CD8-positive, alpha-beta memory T cell (primary cell): ENCODE results near the gene SNORC. TPM values are rescaled to one million over a fixed set of nuclear protein-coding genes. Genes with fewer than 3 reads are reported as not detected.

Experiments used
- CTCF ChIA-PET: fragments of 350-600 bp; sonication (Branson Sonifier 250); formaldehyde crosslinking; loops from one replicate; lab custom pipeline; 2021; ENCODE audit warnings: antibody characterized with exemption; lab: Charles Lee
- POLR2A ChIA-PET: fragments of 350-600 bp; sonication (Branson Sonifier 250); formaldehyde crosslinking; loops from one replicate; lab custom pipeline; 2021; ENCODE audit warnings: antibody characterized with exemption; lab: Charles Lee
- DNase-seq, 5 donors: peaks; one replicate each; pipeline versions ENCODE4 v3.0.0 to v3.0.0-alpha.2; 2020 to 2022; ENCODE audit warnings: mixed read lengths in 1 of 5
- H3K27ac ChIP-seq: one replicate; pipeline ENCODE4 v1.7.0; 2013; ENCODE audit warnings: low read depth, mild to moderate bottlenecking, low read length, moderate library complexity
- H3K27me3 ChIP-seq: 2 replicates; pipeline ENCODE4 v1.7.0; 2013; ENCODE audit warnings: low read length, mild to moderate bottlenecking; ENCODE audit not compliant: insufficient read depth, poor library complexity, severe bottlenecking
- H3K36me3 ChIP-seq: 2 replicates; pipeline ENCODE4 v1.7.0; 2013; ENCODE audit warnings: mild to moderate bottlenecking, low read length, moderate library complexity; ENCODE audit not compliant: insufficient read depth
- H3K4me1 ChIP-seq: 2 replicates; pipeline ENCODE4 v1.7.0; 2013; ENCODE audit warnings: mild to moderate bottlenecking, low read length, moderate library complexity; ENCODE audit not compliant: insufficient read depth
- H3K4me3 ChIP-seq: 2 replicates; pipeline ENCODE4 v1.7.0; 2013; ENCODE audit warnings: mild to moderate bottlenecking, low read length
- H3K9me3 ChIP-seq: 2 replicates; pipeline ENCODE4 v1.7.0; 2013; ENCODE audit warnings: mild to moderate bottlenecking, low read length
- H3K27ac Mint-ChIP-seq, 8 donors: one replicate each; pipeline ENCODE4 v1.8.0; 2020 to 2021; ENCODE audit warnings: mixed read lengths in 8 of 8, mild to moderate bottlenecking in 6 of 8, inconsistent platforms in 3 of 8, moderate library complexity in 3 of 8
- H3K27me3 Mint-ChIP-seq, 2 donors: one replicate each; pipeline ENCODE4 v1.8.0; 2020 to 2021; ENCODE audit warnings: mixed read lengths in 2 of 2, mild to moderate bottlenecking in 1 of 2, moderate library complexity in 1 of 2
- H3K36me3 Mint-ChIP-seq, 3 donors: one replicate each; pipeline ENCODE4 v1.8.0; 2020 to 2021; ENCODE audit warnings: mixed read lengths in 3 of 3, inconsistent platforms in 1 of 3, mild to moderate bottlenecking in 1 of 3
- H3K4me1 Mint-ChIP-seq, 3 donors: one replicate each; pipeline ENCODE4 v1.8.0; 2020 to 2021; ENCODE audit warnings: mixed read lengths in 3 of 3, inconsistent platforms in 1 of 3, mild to moderate bottlenecking in 1 of 3
- H3K4me3 Mint-ChIP-seq, 7 donors: one replicate each; pipeline ENCODE4 v1.8.0; 2020 to 2021; ENCODE audit warnings: mixed read lengths in 7 of 7, mild to moderate bottlenecking in 6 of 7, moderate library complexity in 4 of 7, inconsistent platforms in 2 of 7
- H3K9me3 Mint-ChIP-seq, 5 donors: one replicate each; pipeline ENCODE4 v1.8.0; 2020 to 2022; ENCODE audit warnings: mixed read lengths in 5 of 5, mild to moderate bottlenecking in 3 of 5, moderate library complexity in 2 of 5, inconsistent platforms in 1 of 5
- polyA plus RNA-seq: library from polyadenylated mRNA; unstranded; fragments of 300-500 nt; fragmentation: Illumina TruSeq; gene quantifications from one replicate; pipeline ENCODE4 v1.2.3, GENCODE V29; 2021
- total RNA-seq, 2 experiments: library from RNA; stranded (reverse); gene quantifications; one replicate each; pipeline ENCODE4 v1.2.3, GENCODE V29; 2021

Gene SNORC
- total and polyA plus RNA-seq, 3 experiments from 2014 or later, result 1.5 to 2.5 TPM; not detected in 1

DNA sequence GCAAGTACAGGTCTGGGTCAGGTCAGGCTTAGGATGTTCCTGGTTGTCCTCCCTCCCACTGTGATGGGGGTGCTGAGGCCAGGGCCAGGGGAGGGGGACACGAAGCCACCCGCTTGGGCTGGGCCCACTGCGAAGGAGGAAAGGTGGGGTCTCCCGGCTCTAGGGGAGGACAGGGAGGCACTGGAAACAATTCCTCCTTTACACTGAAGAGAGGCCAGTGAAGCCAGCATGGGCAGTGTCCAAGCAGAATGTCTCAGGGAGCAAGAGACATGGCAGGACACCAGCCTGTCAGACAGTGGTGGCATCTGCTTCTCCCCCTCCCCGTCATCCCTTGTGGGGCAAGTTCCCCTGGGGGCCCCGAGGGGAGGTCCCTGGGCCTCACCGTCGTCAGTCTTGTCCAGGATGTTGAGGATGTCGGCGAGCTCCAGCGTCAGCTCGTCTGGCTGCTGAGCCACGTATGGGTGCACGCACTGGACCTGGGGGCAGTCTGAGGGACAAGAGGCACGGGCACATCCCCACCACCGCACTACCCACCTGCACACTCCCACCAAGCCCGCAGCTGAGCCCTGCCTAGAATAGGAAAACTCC is 10.8 kb downstream of the SNORC start:
- H3K9me3 ChIP-seq, result no peaks in the 10 kb centered on the region
- H3K27ac ChIP-seq, result no peak overlapping the region
- no peaks in the 10 kb centered on the region for H3K36me3 ChIP-seq
- H3K27ac Mint-ChIP-seq, result no peak overlapping the region
- H3K9me3 Mint-ChIP-seq, result no peaks in the 10 kb centered on the region
- H3K4me3 Mint-ChIP-seq, result no peak overlapping the region
- CTCF ChIA-PET, result no interaction called here
- H3K27me3 ChIP-seq, result no peaks in the 10 kb centered on the region
- no peaks in the 10 kb centered on the region for H3K4me1 ChIP-seq
- POLR2A ChIA-PET, result no interaction called here
- no peak overlapping the region for H3K4me3 ChIP-seq
- H3K27me3 Mint-ChIP-seq, result peaks cover 5 to 7% of the 10 kb centered on the region in 2 donors
- no peaks in the 10 kb centered on the region for H3K36me3 Mint-ChIP-seq
- peaks cover 0 to 4% (median 0%) of the 10 kb centered on the region in 3 donors for H3K4me1 Mint-ChIP-seq
- peak in 1 of 5 donors; percentile 30 for DNase-seq

DNA sequence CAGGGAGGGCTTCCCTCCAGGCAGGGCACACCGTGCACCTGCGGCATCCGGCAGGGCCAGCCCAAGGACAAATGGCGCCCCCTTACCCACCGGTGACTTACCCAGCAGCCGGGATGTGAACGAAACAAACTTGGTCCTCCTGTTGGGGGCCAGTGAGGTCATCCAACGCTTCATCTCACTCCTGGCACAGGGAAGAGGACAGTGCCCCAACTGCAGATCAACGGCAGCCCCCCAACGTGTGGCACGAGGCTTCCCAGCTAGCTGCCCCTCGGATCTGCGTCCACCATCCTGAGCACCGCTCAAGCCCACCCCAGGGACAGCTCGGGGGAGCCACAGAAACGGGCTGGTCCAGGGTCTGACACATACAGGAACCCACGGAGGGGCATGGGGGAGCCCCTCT is 12.0 kb downstream of the SNORC start:
- H3K36me3 Mint-ChIP-seq, result no peaks in the 10 kb centered on the region
- H3K4me3 Mint-ChIP-seq, result no peak overlapping the region
- ChIA-PET POLR2A (no interaction called here), CTCF (interaction anchor here (0.8 kb wide), 1 partner anchor 11 kb away, joined by 3 read pairs; no protein-coding TSS in a partner anchor)
- no peaks in the 10 kb centered on the region for H3K9me3 Mint-ChIP-seq
- Histone ChIP-seq H3K9me3 (no peaks in the 10 kb centered on the region), H3K36me3 (no peaks in the 10 kb centered on the region), H3K27ac (no peak overlapping the region), H3K4me3 (no peak overlapping the region), H3K27me3 (no peaks in the 10 kb centered on the region), H3K4me1 (no peaks in the 10 kb centered on the region)
- H3K27ac Mint-ChIP-seq, result no peak overlapping the region
- peaks cover 0 to 4% (median 0%) of the 10 kb centered on the region in 3 donors for H3K4me1 Mint-ChIP-seq
- peak in 1 of 5 donors; percentile 40 for DNase-seq
- H3K27me3 Mint-ChIP-seq, result peaks cover 5 to 7% of the 10 kb centered on the region in 2 donors

- no peak for DNase-seq
- H3K27ac ChIP-seq, result no peak overlapping the region
- Mint-ChIP-seq H3K27ac (no peak overlapping the region), H3K36me3 (no peaks in the 10 kb centered on the region), H3K4me3 (no peak overlapping the region), H3K27me3 (peaks cover 2 to 5% of the 10 kb centered on the region in 2 donors), H3K4me1 (peaks cover 0 to 1% (median 0%) of the 10 kb centered on the region in 3 donors), H3K9me3 (no peaks in the 10 kb centered on the region)
- CTCF ChIA-PET, result no interaction called here
- POLR2A ChIA-PET, result no interaction called here
- no peaks in the 10 kb centered on the region for H3K4me1 ChIP-seq
- H3K27me3 ChIP-seq, result no peaks in the 10 kb centered on the region
- no peak overlapping the region for H3K4me3 ChIP-seq
- H3K36me3 ChIP-seq, result no peaks in the 10 kb centered on the region
- no peaks in the 10 kb centered on the region for H3K9me3 ChIP-seq
Observed at GRCh38 chr2:232882505-232883115, 12.5 kb downstream of the SNORC start.

- H3K36me3 ChIP-seq, result no peaks in the 10 kb centered on the region
- H3K9me3 ChIP-seq, result no peaks in the 10 kb centered on the region
- no peak overlapping the region for H3K27ac ChIP-seq
- peak in 1 of 5 donors; percentile 45 for DNase-seq
- H3K4me3 Mint-ChIP-seq, result peak overlapping the region in 1 of 7 donors; percentile 27
- H3K36me3 Mint-ChIP-seq, result no peaks in the 10 kb centered on the region
- H3K27me3 ChIP-seq, result no peaks in the 10 kb centered on the region
- H3K9me3 Mint-ChIP-seq, result no peaks in the 10 kb centered on the region
- H3K27me3 Mint-ChIP-seq, result peaks cover 0 to 4% of the 10 kb centered on the region in 2 donors
- H3K27ac Mint-ChIP-seq, result no peak overlapping the region
- ChIA-PET POLR2A (no interaction called here), CTCF (no interaction called here)
- H3K4me1 ChIP-seq, result no peaks in the 10 kb centered on the region
- H3K4me1 Mint-ChIP-seq, result no peaks in the 10 kb centered on the region
- no peak overlapping the region for H3K4me3 ChIP-seq
Observed at GRCh38 chr2:232883116-232883721, 13.2 kb downstream of the SNORC start.

DNA sequence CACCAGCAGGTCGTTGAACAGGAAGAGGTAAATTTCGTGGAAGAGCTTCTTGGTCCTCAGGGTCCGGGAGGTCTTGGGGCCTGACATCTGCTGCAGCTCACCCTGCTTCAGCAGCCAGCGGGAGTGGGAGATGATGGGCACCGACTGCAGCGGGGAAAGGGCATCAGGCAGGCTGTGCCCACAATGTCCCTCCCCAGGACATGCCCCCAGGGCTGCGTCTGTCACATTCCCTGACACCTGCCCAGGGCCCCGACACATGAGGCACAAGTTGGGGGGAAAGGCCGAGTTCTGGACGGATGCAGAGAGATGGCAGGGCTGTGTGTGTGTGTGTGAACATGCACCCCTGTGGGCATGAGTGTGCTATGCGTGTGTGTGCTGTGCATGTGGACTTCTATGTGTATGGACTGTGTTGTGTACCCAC is 13.9 kb downstream of the SNORC start:
- no peaks in the 10 kb centered on the region for H3K4me1 Mint-ChIP-seq
- H3K4me1 ChIP-seq, result no peaks in the 10 kb centered on the region
- H3K36me3 Mint-ChIP-seq, result no peaks in the 10 kb centered on the region
- H3K9me3 ChIP-seq, result no peaks in the 10 kb centered on the region
- H3K27ac ChIP-seq, result no peak overlapping the region
- no peaks in the 10 kb centered on the region for H3K9me3 Mint-ChIP-seq
- ChIA-PET POLR2A (interaction anchor here (0.5 kb wide), 1 partner anchor 409 kb away, joined by 5 read pairs; no protein-coding TSS in a partner anchor), CTCF (no interaction called here)
- peaks cover 0 to 3% of the 10 kb centered on the region in 2 donors for H3K27me3 Mint-ChIP-seq
- no peak overlapping the region for H3K4me3 Mint-ChIP-seq
- no peak for DNase-seq
- no peaks in the 10 kb centered on the region for H3K27me3 ChIP-seq
- H3K36me3 ChIP-seq, result no peaks in the 10 kb centered on the region
- no peak overlapping the region for H3K4me3 ChIP-seq
- no peak overlapping the region for H3K27ac Mint-ChIP-seq

GRCh38 chr2:232884549-232885263 is 14.6 kb downstream of the SNORC start:
- no peak overlapping the region for H3K27ac Mint-ChIP-seq
- H3K4me3 Mint-ChIP-seq, result no peak overlapping the region
- Histone ChIP-seq H3K4me1 (no peaks in the 10 kb centered on the region), H3K4me3 (no peak overlapping the region), H3K27ac (no peak overlapping the region), H3K36me3 (no peaks in the 10 kb centered on the region), H3K9me3 (no peaks in the 10 kb centered on the region), H3K27me3 (no peaks in the 10 kb centered on the region)
- no peaks in the 10 kb centered on the region for H3K4me1 Mint-ChIP-seq
- H3K9me3 Mint-ChIP-seq, result no peaks in the 10 kb centered on the region
- CTCF ChIA-PET, result no interaction called here
- DNase-seq, result peak in 1 of 5 donors; percentile 42
- no peaks in the 10 kb centered on the region for H3K36me3 Mint-ChIP-seq
- POLR2A ChIA-PET, result interaction anchor here (0.5 kb wide), 1 partner anchor 409 kb away, joined by 5 read pairs; no protein-coding TSS in a partner anchor
- H3K27me3 Mint-ChIP-seq, result peaks cover 0 to 4% of the 10 kb centered on the region in 2 donors

DNA sequence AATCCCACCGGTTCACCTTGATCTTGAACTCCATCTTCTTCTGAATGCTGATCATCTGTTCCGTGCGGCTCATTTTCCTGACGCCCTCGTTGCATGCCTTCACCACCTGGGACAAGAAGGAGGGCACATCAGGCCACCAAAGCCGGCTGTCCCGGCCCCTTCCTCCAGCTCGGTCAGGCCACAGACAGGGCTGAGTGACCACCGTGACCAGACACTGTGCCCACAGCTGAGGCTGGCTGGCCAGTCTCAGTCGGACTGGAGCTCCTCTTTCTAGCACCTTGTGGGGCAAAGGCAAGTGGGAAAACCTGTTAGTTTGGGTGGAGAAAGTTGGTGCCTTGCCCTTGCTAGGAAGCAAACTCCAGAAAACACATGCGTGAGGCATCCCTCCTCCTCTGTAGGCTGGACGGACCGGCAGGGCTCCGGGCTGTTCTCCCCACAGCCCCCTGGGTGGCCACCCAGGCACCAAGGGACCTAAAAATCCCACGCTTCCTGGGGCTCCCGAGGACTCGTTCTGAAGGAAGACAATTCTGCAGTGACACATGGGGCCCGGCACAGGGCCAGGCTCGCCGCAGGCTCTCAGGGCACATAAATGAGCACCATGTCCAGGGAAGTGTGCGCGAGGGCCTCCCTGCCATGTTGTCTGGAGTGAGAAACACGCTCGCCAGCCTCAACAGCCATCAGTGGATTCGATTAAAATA is 15.3 kb downstream of the SNORC start:
- no peaks in the 10 kb centered on the region for H3K36me3 Mint-ChIP-seq
- H3K9me3 Mint-ChIP-seq, result no peaks in the 10 kb centered on the region
- H3K27ac ChIP-seq, result no peak overlapping the region
- no peak overlapping the region for H3K27ac Mint-ChIP-seq
- no peaks in the 10 kb centered on the region for H3K9me3 ChIP-seq
- H3K36me3 ChIP-seq, result no peaks in the 10 kb centered on the region
- no peaks in the 10 kb centered on the region for H3K4me1 ChIP-seq
- peaks cover 3 to 4% of the 10 kb centered on the region in 2 donors for H3K27me3 Mint-ChIP-seq
- no peaks in the 10 kb centered on the region for H3K27me3 ChIP-seq
- H3K4me3 Mint-ChIP-seq, result no peak overlapping the region
- DNase-seq, result no peak
- H3K4me1 Mint-ChIP-seq, result no peaks in the 10 kb centered on the region
- H3K4me3 ChIP-seq, result no peak overlapping the region
- ChIA-PET CTCF (no interaction called here), POLR2A (no interaction called here)
